ENCODE measurements around the gene METTL25. TPM values are rescaled to one million over a fixed set of nuclear protein-coding genes. Genes with fewer than 3 reads are reported as not detected.

Gene METTL25
- total and polyA plus RNA-seq, 5 experiments from 2014 or later = 8.2 to 20.3 (median 12.4) TPM

GRCh38 chr12:82411546-82412230 is 53.4 kb downstream of the METTL25 start:
- no peak for ATAC-seq
- POLR2A ChIA-PET = no interaction called here

DNA sequence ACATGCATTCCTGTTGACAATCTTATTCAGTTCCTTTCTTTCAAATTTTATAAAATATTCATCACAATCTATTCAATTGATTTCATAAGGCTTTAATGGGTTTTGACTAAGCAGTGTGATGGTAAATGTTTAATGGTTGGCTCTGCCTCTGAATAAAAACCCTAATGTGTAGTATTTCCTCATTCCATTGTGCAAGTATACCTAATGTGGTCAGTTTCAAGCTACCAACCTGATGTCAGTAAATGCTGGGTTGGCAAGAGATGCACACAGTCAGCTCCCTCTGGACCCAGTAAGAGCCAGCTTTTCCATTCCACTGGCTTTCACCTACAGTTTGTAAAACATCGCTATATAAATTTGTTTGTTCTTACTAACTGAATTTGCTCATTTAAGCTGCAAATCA is 53.9 kb downstream of the METTL25 start:
- DNase-seq = no peak
- Mint-ChIP-seq H3K27ac (no peak overlapping the region), H3K4me1 (peaks cover 0 to 1% (median 0%) of the 10 kb centered on the region in 4 donors), H3K4me3 (no peak overlapping the region), H3K27me3 (no peaks in the 10 kb centered on the region), H3K9me3 (no peaks in the 10 kb centered on the region), H3K36me3 (peaks cover 4 to 37% (median 31%) of the 10 kb centered on the region in 3 donors)
- POLR2A ChIA-PET = no interaction called here
- no peak for ATAC-seq

More at GRCh38 chr12:82411546-82412230, 53.4 kb downstream of the METTL25 start:
- Mint-ChIP-seq H3K9me3 (no peaks in the 10 kb centered on the region), H3K36me3 (peaks cover 4 to 39% (median 33%) of the 10 kb centered on the region in 3 donors), H3K27ac (no peak overlapping the region), H3K4me3 (no peak overlapping the region), H3K4me1 (peaks cover 0 to 1% (median 0%) of the 10 kb centered on the region in 4 donors), H3K27me3 (no peaks in the 10 kb centered on the region)
- DNase-seq = no peak

DNA sequence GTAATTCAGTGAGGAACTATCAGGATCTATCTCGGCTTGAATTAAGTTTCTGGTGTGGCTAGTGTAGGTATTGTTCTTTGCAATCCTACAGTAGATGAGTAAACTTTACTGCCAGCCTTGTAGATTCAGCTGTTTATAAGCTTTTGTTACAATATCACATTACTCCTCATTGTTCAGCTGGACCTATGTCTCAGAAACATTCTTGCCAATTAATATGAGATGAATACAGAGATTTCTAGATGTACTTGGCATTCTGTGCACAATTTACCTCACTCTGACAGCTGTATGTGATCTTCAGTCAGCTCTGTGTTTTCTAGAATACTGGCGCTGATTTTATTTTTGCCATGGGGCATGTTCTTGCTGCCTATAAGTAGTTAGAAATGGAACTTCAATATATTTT is 55.7 kb downstream of the METTL25 start:
- POLR2A ChIA-PET = no interaction called here
- no peak for DNase-seq
- peaks cover 15 to 39% (median 37%) of the 10 kb centered on the region in 3 donors for H3K36me3 Mint-ChIP-seq

GRCh38 chr12:82414926-82415325 is 56.6 kb downstream of the METTL25 start:
- POLR2A ChIA-PET = no interaction called here
- no peak overlapping the region for H3K4me3 Mint-ChIP-seq
- H3K36me3 Mint-ChIP-seq = peaks cover 15 to 41% (median 38%) of the 10 kb centered on the region in 3 donors
- H3K27ac Mint-ChIP-seq = no peak overlapping the region
- peaks cover 0 to 2% (median 0%) of the 10 kb centered on the region in 4 donors for H3K4me1 Mint-ChIP-seq
- ATAC-seq = no peak
- peaks cover 0 to 11% (median 0%) of the 10 kb centered on the region in 9 donors for H3K9me3 Mint-ChIP-seq
- DNase-seq = no peak
- no peaks in the 10 kb centered on the region for H3K27me3 Mint-ChIP-seq

More for the DNA sequence above, 55.7 kb downstream of the METTL25 start:
- Mint-ChIP-seq H3K9me3 (peaks cover 0 to 8% (median 0%) of the 10 kb centered on the region in 9 donors), H3K4me3 (no peak overlapping the region), H3K4me1 (peaks cover 0 to 2% (median 0%) of the 10 kb centered on the region in 4 donors), H3K27me3 (no peaks in the 10 kb centered on the region), H3K27ac (no peak overlapping the region)
- ATAC-seq = no peak

GRCh38 chr12:82415402-82415801 is 57.1 kb downstream of the METTL25 start:
- Mint-ChIP-seq H3K27me3 (no peaks in the 10 kb centered on the region), H3K4me3 (no peak overlapping the region), H3K27ac (no peak overlapping the region), H3K36me3 (peaks cover 15 to 45% (median 36%) of the 10 kb centered on the region in 3 donors), H3K4me1 (peaks cover 0 to 2% (median 0%) of the 10 kb centered on the region in 4 donors), H3K9me3 (peaks cover 0 to 15% (median 3%) of the 10 kb centered on the region in 9 donors)
- no peak for DNase-seq
- ATAC-seq = no peak
- POLR2A ChIA-PET = no interaction called here

GRCh38 chr12:82425241-82425640 is 66.9 kb downstream of the METTL25 start:
- Mint-ChIP-seq H3K27me3 (no peaks in the 10 kb centered on the region), H3K4me1 (peaks cover 3 to 29% (median 18%) of the 10 kb centered on the region in 4 donors)
- no peak for ATAC-seq

GRCh38 chr12:82426081-82426480 is 67.8 kb downstream of the METTL25 start:
- DNase-seq (peak in 1 of 10 donors; percentile 5), ATAC-seq (no peak)
- H3K36me3 Mint-ChIP-seq = peaks cover 0 to 14% (median 3%) of the 10 kb centered on the region in 3 donors
- no peak overlapping the region for H3K4me3 Mint-ChIP-seq
- POLR2A ChIA-PET = no interaction called here
- H3K27ac Mint-ChIP-seq = peak overlapping the region in 2 of 10 donors; percentile 1 to 46
- H3K4me1 Mint-ChIP-seq = peaks cover 3 to 29% (median 18%) of the 10 kb centered on the region in 4 donors
- H3K27me3 Mint-ChIP-seq = no peaks in the 10 kb centered on the region
- H3K9me3 Mint-ChIP-seq = peaks cover 0 to 5% (median 0%) of the 10 kb centered on the region in 9 donors

More at GRCh38 chr12:82425241-82425640, 66.9 kb downstream of the METTL25 start:
- POLR2A ChIA-PET = no interaction called here
- no peak for DNase-seq
- peak overlapping the region in 1 of 10 donors; percentile 2 for H3K27ac Mint-ChIP-seq
- H3K9me3 Mint-ChIP-seq = peaks cover 0 to 8% (median under 1%) of the 10 kb centered on the region in 9 donors
- no peak overlapping the region for H3K4me3 Mint-ChIP-seq
- H3K36me3 Mint-ChIP-seq = peaks cover 0 to 15% (median 2%) of the 10 kb centered on the region in 3 donors

DNA sequence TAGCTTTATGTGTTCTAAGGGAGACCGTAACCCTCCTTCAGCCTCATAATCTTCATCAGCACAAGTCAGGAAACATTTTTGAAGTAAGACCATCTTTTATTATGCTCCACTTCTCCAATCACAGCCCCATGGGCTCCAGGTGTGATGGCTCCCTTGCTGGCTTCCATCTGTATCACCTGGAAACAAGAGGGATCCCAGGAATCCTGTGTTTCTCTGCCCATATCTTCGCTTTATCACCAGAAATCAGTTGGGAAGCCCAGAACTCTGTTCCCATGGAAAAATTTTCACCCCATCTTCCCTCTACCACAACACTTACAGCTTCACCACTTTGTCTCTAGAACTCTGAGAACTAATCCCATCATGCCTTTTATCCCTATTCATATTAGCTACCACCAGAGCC is 68.3 kb downstream of the METTL25 start:
- peaks cover 3 to 29% (median 18%) of the 10 kb centered on the region in 4 donors for H3K4me1 Mint-ChIP-seq
- no peaks in the 10 kb centered on the region for H3K27me3 Mint-ChIP-seq
- H3K27ac Mint-ChIP-seq = peak overlapping the region in 1 of 10 donors; percentile 46
- POLR2A ChIA-PET = no interaction called here
- no peak for DNase-seq
- no peak for ATAC-seq
- no peak overlapping the region for H3K4me3 Mint-ChIP-seq
- peaks cover 0 to under 1% (median 0%) of the 10 kb centered on the region in 9 donors for H3K9me3 Mint-ChIP-seq
- peaks cover 0 to 12% (median 5%) of the 10 kb centered on the region in 3 donors for H3K36me3 Mint-ChIP-seq

DNA sequence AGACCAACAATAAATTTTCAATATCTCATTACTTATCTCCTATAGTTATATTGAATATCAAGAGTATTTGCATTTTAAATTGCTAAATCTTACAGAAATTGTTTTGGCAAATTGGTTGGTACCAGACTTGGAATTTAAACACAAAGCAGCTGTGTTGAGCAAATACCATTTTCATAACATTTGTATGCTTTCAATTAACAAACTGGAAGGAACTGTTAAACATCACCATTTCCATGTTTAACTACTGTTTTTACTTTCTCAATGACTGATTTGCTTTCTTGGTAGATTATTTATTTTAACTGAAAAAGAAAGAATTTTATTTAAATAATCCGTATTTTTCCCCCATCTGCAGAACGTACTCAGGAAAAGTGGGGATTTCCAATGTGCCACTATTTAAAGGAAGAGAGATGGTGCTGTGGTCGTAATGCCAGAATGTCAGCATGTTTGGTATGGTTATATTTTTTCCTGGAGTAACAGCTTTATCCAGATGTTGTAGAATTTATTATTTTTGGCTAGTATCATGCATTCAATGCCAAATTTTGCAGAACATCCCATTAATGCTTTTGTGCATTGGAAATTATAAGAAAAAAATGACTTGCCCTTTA is 72.3 kb downstream of the METTL25 start:
- Mint-ChIP-seq H3K4me1 (peaks cover 1 to 17% (median 8%) of the 10 kb centered on the region in 4 donors), H3K36me3 (peaks cover 0 to 14% (median 12%) of the 10 kb centered on the region in 3 donors), H3K4me3 (no peak overlapping the region), H3K9me3 (no peaks in the 10 kb centered on the region), H3K27me3 (no peaks in the 10 kb centered on the region), H3K27ac (no peak overlapping the region)
- ATAC-seq (no peak), DNase-seq (no peak)
- POLR2A ChIA-PET = no interaction called here

GRCh38 chr12:82434392-82434911 is 76.1 kb downstream of the METTL25 start:
- ATAC-seq (no peak), DNase-seq (no peak)
- no peaks in the 10 kb centered on the region for H3K9me3 Mint-ChIP-seq
- peaks cover 0 to 30% (median 22%) of the 10 kb centered on the region in 3 donors for H3K36me3 Mint-ChIP-seq
- no peaks in the 10 kb centered on the region for H3K27me3 Mint-ChIP-seq
- POLR2A ChIA-PET = no interaction called here
- H3K27ac Mint-ChIP-seq = no peak overlapping the region
- H3K4me1 Mint-ChIP-seq = no peaks in the 10 kb centered on the region
- H3K4me3 Mint-ChIP-seq = no peak overlapping the region

GRCh38 chr12:82436354-82436753 is 78.0 kb downstream of the METTL25 start:
- Mint-ChIP-seq H3K27ac (no peak overlapping the region), H3K27me3 (no peaks in the 10 kb centered on the region), H3K9me3 (no peaks in the 10 kb centered on the region), H3K4me1 (no peaks in the 10 kb centered on the region), H3K36me3 (peaks cover 14 to 46% (median 39%) of the 10 kb centered on the region in 3 donors), H3K4me3 (no peak overlapping the region)
- no peak for ATAC-seq
- POLR2A ChIA-PET = no interaction called here
- no peak for DNase-seq

DNA sequence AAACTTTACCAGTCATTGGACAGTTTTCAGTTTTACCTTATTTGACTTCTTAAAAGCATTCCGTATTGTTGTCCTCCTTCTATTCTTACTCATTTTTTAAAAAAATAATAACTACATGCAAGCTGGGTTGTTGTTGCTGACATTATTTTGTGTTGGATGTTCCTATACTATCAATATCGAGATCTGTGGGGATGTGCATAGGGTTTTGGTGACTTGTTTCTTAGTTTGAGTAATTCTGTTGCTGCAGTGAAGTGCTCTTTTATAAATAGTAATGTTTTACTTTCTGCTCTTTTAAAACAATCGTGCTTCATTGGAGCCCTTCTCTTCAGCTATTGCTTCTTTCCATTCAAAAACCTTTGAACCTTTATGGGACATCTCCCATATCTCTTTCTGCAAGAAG is 79.4 kb downstream of the METTL25 start:
- POLR2A ChIA-PET = no interaction called here
- Mint-ChIP-seq H3K4me3 (no peak overlapping the region), H3K4me1 (no peaks in the 10 kb centered on the region), H3K9me3 (peaks cover 0 to 2% (median 0%) of the 10 kb centered on the region in 9 donors), H3K36me3 (peaks cover 20 to 52% (median 47%) of the 10 kb centered on the region in 3 donors), H3K27ac (no peak overlapping the region), H3K27me3 (no peaks in the 10 kb centered on the region)
- DNase-seq (no peak), ATAC-seq (no peak)

GRCh38 chr12:82438356-82438755 is 80.0 kb downstream of the METTL25 start:
- POLR2A ChIA-PET = no interaction called here
- ATAC-seq (no peak), DNase-seq (no peak)
- no peaks in the 10 kb centered on the region for H3K4me1 Mint-ChIP-seq
- peak overlapping the region in 1 of 10 donors; percentile 17 for H3K27ac Mint-ChIP-seq
- H3K27me3 Mint-ChIP-seq = no peaks in the 10 kb centered on the region
- H3K4me3 Mint-ChIP-seq = no peak overlapping the region
- peaks cover 0 to 2% (median 0%) of the 10 kb centered on the region in 9 donors for H3K9me3 Mint-ChIP-seq
- H3K36me3 Mint-ChIP-seq = peaks cover 20 to 57% (median 53%) of the 10 kb centered on the region in 3 donors

Measured in naive thymus-derived CD8-positive, alpha-beta T cell (primary cell).